Endothelial cell of hepatic sinusoid (primary cell): ENCODE results near the gene VAT1L.
"Not testable (repeated sequence)": the region's sequence is repeated elsewhere in the genome, so short reads cannot be mapped to it uniquely, and the experiment has no call there.

Experiments
- in situ Hi-C: cut with HindIII; loops from 2 replicates; pipeline ENCODE4 v1.10.0; 2017; ENCODE audit warnings: low sequenced_read_pairs

VAT1L gene

GRCh38 chr16:77944631-77945030 lies 156.3 kb downstream of the VAT1L start:
- in situ Hi-C loops = no loop called here

GRCh38 chr16:77945126-77945525 lies 156.8 kb downstream of the VAT1L start:
- in situ Hi-C loops = no loop called here

GRCh38 chr16:77946823-77947222 lies 158.5 kb downstream of the VAT1L start:
- in situ Hi-C loops = no loop called here

GRCh38 chr16:77947590-77947989 lies 159.2 kb downstream of the VAT1L start:
- in situ Hi-C loops = not testable (repeated sequence)

GRCh38 chr16:77948835-77949234 lies 160.5 kb downstream of the VAT1L start:
- in situ Hi-C loops = no loop called here

- in situ Hi-C loops = no loop called here
These were observed 161.1 kb downstream of the VAT1L start for GRCh38 chr16:77949445-77949844.

- in situ Hi-C loops = no loop called here
These were observed 163.4 kb downstream of the VAT1L start for GRCh38 chr16:77951788-77952187.

- in situ Hi-C loops = no loop called here
These were observed 166.8 kb downstream of the VAT1L start for GRCh38 chr16:77955127-77955526.

- in situ Hi-C loops = no loop called here
These were observed 167.9 kb downstream of the VAT1L start for GRCh38 chr16:77956231-77956630.

- in situ Hi-C loops = no loop called here
These were observed 172.4 kb downstream of the VAT1L start for GRCh38 chr16:77960766-77961165.

GRCh38 chr16:77961814-77962213 lies 173.4 kb downstream of the VAT1L start:
- in situ Hi-C loops = no loop called here

- in situ Hi-C loops = no loop called here
These were observed 174.3 kb downstream of the VAT1L start for GRCh38 chr16:77962689-77963088.

- in situ Hi-C loops = no loop called here
These were observed 175.1 kb downstream of the VAT1L start for GRCh38 chr16:77963185-77964044.

- in situ Hi-C loops = no loop called here
These were observed 177.0 kb downstream of the VAT1L start for GRCh38 chr16:77965346-77965745.

GRCh38 chr16:77967054-77967904 lies 178.9 kb downstream of the VAT1L start:
- in situ Hi-C loops = no loop called here

GRCh38 chr16:77969861-77970260 lies 181.5 kb downstream of the VAT1L start:
- in situ Hi-C loops = loop anchor here (10.0 kb wide), 2 partner anchors 265 to 295 kb away; no protein-coding TSS in a partner anchor

- in situ Hi-C loops = loop anchor here (10.0 kb wide), 2 partner anchors 266 to 296 kb away; no protein-coding TSS in a partner anchor
These were observed 182.0 kb downstream of the VAT1L start for GRCh38 chr16:77970371-77970770.

- in situ Hi-C loops = loop anchor here (10.0 kb wide), 2 partner anchors 267 to 297 kb away; no protein-coding TSS in a partner anchor
These were observed 183.1 kb downstream of the VAT1L start for GRCh38 chr16:77971306-77972061.

GRCh38 chr16:77972062-77972392 lies 183.7 kb downstream of the VAT1L start:
- in situ Hi-C loops = loop anchor here (10.0 kb wide), 2 partner anchors 267 to 297 kb away; no protein-coding TSS in a partner anchor

GRCh38 chr16:77974883-77975282 lies 186.5 kb downstream of the VAT1L start:
- in situ Hi-C loops = loop anchor here (10.0 kb wide), 2 partner anchors 270 to 300 kb away; no protein-coding TSS in a partner anchor

GRCh38 chr16:77975942-77976341 lies 187.6 kb downstream of the VAT1L start:
- in situ Hi-C loops = loop anchor here (10.0 kb wide), 2 partner anchors 271 to 301 kb away; no protein-coding TSS in a partner anchor
